Breast epithelium (tissue), 4 donors: ENCODE measurements around the gene RDX. TPM values are rescaled to one million over a fixed set of nuclear protein-coding genes. Genes with fewer than 3 reads are reported as not detected.

ENCODE experiments used
- DNase-seq, 2 donors: peaks; one replicate each; pipeline ENCODE4 v3.0.0-alpha.2; 2019; ENCODE audit warnings: low spot score in 2 of 2
- H3K27ac ChIP-seq, 2 donors: fragments of 200-600 bp; sonication (generic) in 1 of 2; one replicate each; pipeline ENCODE4 v1.5.1; 2016 to 2019; ENCODE audit warnings: mild to moderate bottlenecking in 1 of 2
- H3K27me3 ChIP-seq, 2 donors: fragments of 200-600 bp; sonication (generic) in 1 of 2; one replicate each; pipeline versions ENCODE4 v1.5.1 to v1.6.0; 2017 to 2019; ENCODE audit warnings: control low read depth in 1 of 2, mild to moderate bottlenecking in 1 of 2
- H3K36me3 ChIP-seq: fragments of 200-600 bp; one replicate; pipeline ENCODE4 v1.5.1; 2019
- H3K4me1 ChIP-seq, 2 donors: fragments of 200-600 bp; sonication (generic); one replicate each; pipeline ENCODE4 v1.5.1; 2016 to 2019; ENCODE audit warnings: control low read depth in 1 of 2
- H3K4me3 ChIP-seq, 3 donors: fragments of 200-600 bp; sonication (generic); 1 replicate in 2 of 3; 2 replicates in 1 of 3; pipeline ENCODE4 v1.5.1; 2016 to 2019; ENCODE audit warnings: mild to moderate bottlenecking in 3 of 3, moderate library complexity in 2 of 3
- H3K9me3 ChIP-seq, 2 donors: fragments of 200-600 bp; sonication (generic) in 1 of 2; one replicate each; pipeline ENCODE4 v1.5.1; 2016 to 2019; ENCODE audit warnings: control low read depth in 1 of 2
- CTCF ChIP-seq, 3 donors: fragments of 450-650 bp; IDR thresholded peaks; one replicate each; pipeline ENCODE4 v1.5.1; 2016 to 2017; ENCODE audit warnings: antibody characterized with exemption in 3 of 3, mild to moderate bottlenecking in 3 of 3, moderate library complexity in 3 of 3
- POLR2A ChIP-seq: fragments of 450-650 bp; IDR thresholded peaks from one replicate; pipeline ENCODE4 v1.6.1; 2016; ENCODE audit warnings: antibody characterized with exemption, mild to moderate bottlenecking, moderate library complexity
- POLR2AphosphoS5 ChIP-seq, 3 donors: sonication (generic); formaldehyde crosslinking; IDR thresholded peaks; one replicate each; pipeline ENCODE4 v1.6.1; 2017; ENCODE audit warnings: antibody characterized with exemption in 3 of 3
- intact Hi-C: fragments of 100-400 bp; cut with DNase I; formaldehyde crosslinking; loops from one replicate; pipeline ENCODE4 v1.15.1; 2023; ENCODE audit warnings: low total_unique reads
- total RNA-seq, 3 donors: library from RNA; depleted of rRNA; stranded (reverse); fragments of >200 nt; gene quantifications; one replicate each; pipeline ENCODE4 v1.1.0, GENCODE V29; 2016

The RDX gene
- total RNA-seq, 3 donors from 2014 or later: 53.4 to 88.7 (median 53.7) TPM

GRCh38 chr11:110272919-110273318, 23.5 kb downstream of the RDX start:
- DNase-seq: no peak
- H3K27ac ChIP-seq: no peak overlapping the region
- intact Hi-C loops: no loop called here
- no peaks in the 10 kb centered on the region for H3K36me3 ChIP-seq
- no peaks in the 10 kb centered on the region for H3K27me3 ChIP-seq
- H3K9me3 ChIP-seq: no peaks in the 10 kb centered on the region
- TF ChIP-seq POLR2A (no peak), POLR2AphosphoS5 (IDR thresholded peaks at IDR 0.05) (no peak), CTCF (IDR thresholded peaks at IDR 0.05) (no peak)
- no peaks in the 10 kb centered on the region for H3K4me1 ChIP-seq
- no peak overlapping the region for H3K4me3 ChIP-seq

GRCh38 chr11:110269996-110270395, 26.4 kb downstream of the RDX start:
- Histone ChIP-seq H3K9me3 (no peaks in the 10 kb centered on the region), H3K27me3 (no peaks in the 10 kb centered on the region), H3K4me1 (no peaks in the 10 kb centered on the region), H3K4me3 (no peak overlapping the region), H3K27ac (no peak overlapping the region), H3K36me3 (no peaks in the 10 kb centered on the region)
- no peak for DNase-seq
- no peak for TF ChIP-seq CTCF (IDR thresholded peaks at IDR 0.05)
- no peak for TF ChIP-seq POLR2AphosphoS5 (IDR thresholded peaks at IDR 0.05)
- TF ChIP-seq POLR2A: no peak
- intact Hi-C loops: no loop called here

- Histone ChIP-seq H3K27ac (no peak overlapping the region), H3K36me3 (no peaks in the 10 kb centered on the region), H3K27me3 (no peaks in the 10 kb centered on the region), H3K4me1 (no peaks in the 10 kb centered on the region), H3K4me3 (no peak overlapping the region), H3K9me3 (no peaks in the 10 kb centered on the region)
- intact Hi-C loops: no loop called here
- no peak for DNase-seq
- TF ChIP-seq CTCF (IDR thresholded peaks at IDR 0.05) (no peak), POLR2AphosphoS5 (IDR thresholded peaks at IDR 0.05) (no peak)
Observed at GRCh38 chr11:110268441-110268840, 28.0 kb downstream of the RDX start.

GRCh38 chr11:110262072-110262403, 34.4 kb downstream of the RDX start:
- DNase-seq: no peak
- Histone ChIP-seq H3K4me3 (no peak overlapping the region), H3K27me3 (no peaks in the 10 kb centered on the region), H3K4me1 (no peaks in the 10 kb centered on the region), H3K36me3 (no peaks in the 10 kb centered on the region), H3K9me3 (no peaks in the 10 kb centered on the region), H3K27ac (no peak overlapping the region)
- TF ChIP-seq POLR2A: no peak
- TF ChIP-seq POLR2AphosphoS5 (IDR thresholded peaks at IDR 0.05): no peak
- no peak for TF ChIP-seq CTCF (IDR thresholded peaks at IDR 0.05)
- intact Hi-C loops: no loop called here

GRCh38 chr11:110261195-110262071, 35.0 kb downstream of the RDX start:
- no peak overlapping the region for H3K27ac ChIP-seq
- H3K27me3 ChIP-seq: no peaks in the 10 kb centered on the region
- intact Hi-C loops: no loop called here
- no peaks in the 10 kb centered on the region for H3K36me3 ChIP-seq
- TF ChIP-seq POLR2A: no peak
- no peak for TF ChIP-seq CTCF (IDR thresholded peaks at IDR 0.05)
- TF ChIP-seq POLR2AphosphoS5 (IDR thresholded peaks at IDR 0.05): no peak
- H3K4me3 ChIP-seq: no peak overlapping the region
- no peaks in the 10 kb centered on the region for H3K4me1 ChIP-seq
- no peaks in the 10 kb centered on the region for H3K9me3 ChIP-seq
- DNase-seq: no peak
